ENCODE results near the gene SUDS3.

The SUDS3 gene

DNA sequence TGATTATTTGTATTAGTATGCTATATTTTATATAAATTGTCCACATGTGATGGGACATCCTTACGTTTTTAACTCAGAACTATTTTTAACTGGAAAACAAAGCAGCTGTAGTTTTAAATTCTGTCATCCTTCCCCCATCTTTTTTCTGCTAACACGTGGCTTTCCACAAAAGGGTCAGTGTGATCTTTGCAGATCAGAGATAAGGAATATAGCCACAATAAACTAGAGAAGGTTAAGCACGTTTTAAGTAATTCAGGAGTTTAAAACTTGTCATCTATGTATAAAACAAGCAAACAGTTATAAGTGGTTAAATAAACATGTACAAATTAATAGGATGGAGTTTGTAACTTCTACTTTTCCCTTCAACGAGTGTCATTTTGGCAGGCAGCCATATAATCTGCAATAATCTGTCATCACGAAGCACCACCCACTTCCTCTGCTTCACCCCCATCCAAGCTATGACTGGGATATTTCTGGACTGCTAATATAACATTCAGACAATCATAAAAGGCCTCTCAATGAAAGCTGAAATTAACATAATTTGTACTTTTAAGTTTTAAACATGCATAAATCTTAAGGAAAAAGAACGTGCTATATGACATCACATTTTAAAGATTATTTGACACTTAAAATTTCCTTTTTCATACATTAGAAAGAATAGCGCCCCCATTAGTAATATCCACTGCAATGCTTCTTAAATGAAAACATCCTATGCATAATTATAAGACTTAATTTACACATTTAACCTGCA lies 18.9 kb upstream of the SUDS3 start:
- peak; percentile 5 for DNase-seq

DNA sequence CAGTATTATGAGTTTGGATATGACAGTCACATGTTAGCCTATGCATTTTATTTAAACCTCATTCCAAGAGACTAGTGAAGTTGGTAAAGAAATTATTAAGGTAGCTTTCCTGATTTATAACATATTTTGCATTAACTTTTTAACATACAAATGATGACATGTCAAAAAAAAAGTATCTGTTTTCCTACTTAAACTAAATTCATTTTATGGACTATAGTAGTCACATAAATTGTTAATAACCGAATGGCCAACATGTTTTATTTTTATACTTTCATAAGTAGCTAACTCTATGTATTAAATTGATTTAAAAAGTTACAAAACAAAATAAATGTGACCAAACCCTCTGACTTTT lies 18.4 kb upstream of the SUDS3 start:
- no peak for DNase-seq

DNA sequence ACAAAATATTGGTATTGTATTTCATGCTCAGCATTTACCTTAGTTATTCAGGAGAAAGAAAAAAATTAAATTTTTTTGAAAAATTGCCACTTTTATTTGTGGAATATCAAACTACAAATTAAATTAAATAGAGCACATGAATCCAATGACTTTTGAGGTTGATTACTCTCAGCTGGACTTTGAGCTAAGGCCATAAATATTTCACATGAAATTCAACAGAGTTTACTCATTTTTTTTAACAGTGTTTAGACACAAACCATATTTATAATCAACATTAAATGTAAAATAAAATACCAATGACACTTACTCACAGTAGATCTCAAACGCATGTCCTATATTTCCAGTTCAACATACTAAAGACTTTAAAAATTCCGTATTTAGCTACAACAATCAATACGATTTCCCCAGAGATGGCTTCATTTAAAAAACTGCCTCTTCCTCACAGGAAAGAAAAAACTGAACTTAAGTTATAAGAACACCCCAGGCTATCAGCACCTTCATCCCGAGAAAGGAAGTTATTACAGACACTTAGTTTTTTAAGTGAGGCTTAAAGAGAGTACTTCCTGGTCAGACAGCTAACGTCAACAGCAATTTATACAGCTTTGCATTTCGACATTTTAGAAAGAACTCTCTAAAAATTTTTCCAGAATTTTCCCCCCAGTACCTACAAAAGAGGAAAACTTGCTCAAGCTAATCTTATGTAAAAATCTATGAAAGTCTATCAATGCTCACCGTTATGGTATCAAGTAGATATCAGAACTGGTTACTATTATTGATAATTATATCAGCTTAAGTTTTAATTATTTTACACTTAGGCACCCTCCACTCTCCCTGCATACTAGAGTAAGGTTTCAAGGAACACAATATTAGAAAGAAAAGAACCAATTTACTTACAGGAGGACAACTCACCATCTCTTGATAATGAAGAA lies 17.5 kb upstream of the SUDS3 start:
- DNase-seq: no peak

DNA sequence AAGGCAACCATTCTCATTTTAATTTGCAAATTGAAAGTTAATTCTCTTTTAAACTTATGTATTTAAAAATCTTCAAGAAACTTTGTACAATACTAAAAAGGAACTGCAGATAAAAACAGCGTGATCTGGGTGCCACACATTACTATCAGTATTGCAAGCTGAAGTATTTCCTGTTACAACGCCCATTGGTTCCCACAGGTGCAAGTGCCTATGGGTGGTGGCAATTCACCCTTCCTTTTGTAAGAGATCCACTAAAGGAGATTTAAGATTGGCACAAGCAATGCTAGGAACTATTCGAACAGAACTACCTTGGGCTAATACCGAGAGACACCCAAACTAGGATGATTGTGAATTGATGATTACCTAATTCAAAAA lies 16.8 kb upstream of the SUDS3 start:
- peak; percentile 3 for DNase-seq

- DNase-seq: no peak
Measured at GRCh38 chr12:118361092-118361404, 15.3 kb upstream of the SUDS3 start.

DNA sequence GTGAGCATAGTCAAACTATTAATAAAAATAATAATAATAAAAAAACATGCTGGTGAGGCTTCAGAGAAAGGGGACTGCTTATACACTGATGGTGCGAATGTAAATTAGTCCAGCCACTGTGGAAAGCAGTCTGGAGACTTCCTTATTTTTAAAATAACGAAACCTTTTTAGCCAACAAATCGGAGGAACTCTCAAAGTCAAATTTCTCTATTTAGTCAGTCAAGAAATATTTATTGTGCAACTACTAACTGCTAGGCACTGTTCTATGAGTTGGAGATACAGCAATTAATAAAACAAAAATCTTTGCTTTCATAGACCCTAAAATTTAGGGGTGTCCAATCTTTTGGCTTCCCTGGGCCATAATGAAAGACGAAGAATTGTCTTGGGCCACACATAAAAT lies 14.5 kb upstream of the SUDS3 start:
- DNase-seq: no peak

- DNase-seq: no peak
Measured at GRCh38 chr12:118368821-118369220, 7.5 kb upstream of the SUDS3 start.

GRCh38 chr12:118370601-118371000 lies 5.8 kb upstream of the SUDS3 start:
- DNase-seq: no peak

GRCh38 chr12:118371321-118372282 lies 4.8 kb upstream of the SUDS3 start:
- DNase-seq: peak; percentile 5

GRCh38 chr12:118372541-118373495 lies 3.5 kb upstream of the SUDS3 start, which contains the start of gene TAOK3:
Gene TAOK3, minus strand, starts transcription at chr12:118372907. Its CDS starts 117,340 bp downstream, at chr12:118255567.
- DNase-seq: peak; percentile 96

DNA sequence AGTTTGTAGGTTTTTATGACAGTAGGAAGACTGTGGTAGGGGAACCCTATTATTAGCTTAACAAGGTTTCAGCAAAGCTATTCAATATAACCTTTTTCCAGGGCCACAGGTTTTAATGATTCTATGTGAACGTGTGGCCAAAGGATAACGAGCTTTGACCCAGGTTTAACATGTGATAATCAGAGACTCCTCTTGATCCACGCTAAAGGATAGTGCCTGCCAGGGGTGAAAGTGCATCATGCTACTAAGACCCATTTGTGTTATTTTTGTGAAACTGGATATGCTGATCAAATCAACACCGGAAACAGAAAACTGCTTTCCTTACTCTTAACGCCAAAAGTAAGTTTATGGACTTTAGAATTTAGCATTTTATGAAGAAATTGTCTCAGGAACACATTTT lies 2.7 kb upstream of the SUDS3 start:
- no peak for DNase-seq

DNA sequence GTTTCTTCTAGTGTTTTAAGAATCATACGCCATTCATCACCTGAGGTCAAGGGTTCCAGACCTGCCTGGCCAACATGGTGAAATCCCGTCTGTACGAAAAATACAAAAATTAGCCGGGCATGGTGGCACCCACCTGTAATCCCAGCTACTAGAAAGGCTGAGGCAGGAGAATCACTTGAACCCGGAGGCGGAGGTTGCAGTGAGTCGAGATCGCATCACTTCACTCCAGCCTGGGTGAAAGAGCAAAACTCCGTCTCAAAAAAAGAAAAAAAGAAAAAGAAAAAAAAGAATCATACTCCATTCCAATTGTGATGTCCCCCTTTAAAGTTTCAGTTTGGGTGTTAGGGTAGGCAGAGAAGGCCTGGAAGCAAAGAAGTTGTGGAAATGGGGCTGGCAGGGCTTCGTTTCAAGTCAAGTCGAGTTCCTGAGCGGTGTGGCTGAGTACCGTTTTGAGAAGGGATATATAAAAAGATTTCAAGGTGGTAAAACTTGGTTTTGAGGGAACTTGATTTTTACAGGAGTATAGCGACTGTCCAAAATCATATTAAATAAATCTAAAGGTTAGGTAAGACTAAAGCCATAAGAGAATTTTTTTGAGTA lies 2.1 kb upstream of the SUDS3 start:
- no peak for DNase-seq

- no peak for DNase-seq
Measured at GRCh38 chr12:118374909-118375308, 1.4 kb upstream of the SUDS3 start.

GRCh38 chr12:118375348-118375747 lies 1.0 kb upstream of the SUDS3 start:
- no peak for DNase-seq

DNA sequence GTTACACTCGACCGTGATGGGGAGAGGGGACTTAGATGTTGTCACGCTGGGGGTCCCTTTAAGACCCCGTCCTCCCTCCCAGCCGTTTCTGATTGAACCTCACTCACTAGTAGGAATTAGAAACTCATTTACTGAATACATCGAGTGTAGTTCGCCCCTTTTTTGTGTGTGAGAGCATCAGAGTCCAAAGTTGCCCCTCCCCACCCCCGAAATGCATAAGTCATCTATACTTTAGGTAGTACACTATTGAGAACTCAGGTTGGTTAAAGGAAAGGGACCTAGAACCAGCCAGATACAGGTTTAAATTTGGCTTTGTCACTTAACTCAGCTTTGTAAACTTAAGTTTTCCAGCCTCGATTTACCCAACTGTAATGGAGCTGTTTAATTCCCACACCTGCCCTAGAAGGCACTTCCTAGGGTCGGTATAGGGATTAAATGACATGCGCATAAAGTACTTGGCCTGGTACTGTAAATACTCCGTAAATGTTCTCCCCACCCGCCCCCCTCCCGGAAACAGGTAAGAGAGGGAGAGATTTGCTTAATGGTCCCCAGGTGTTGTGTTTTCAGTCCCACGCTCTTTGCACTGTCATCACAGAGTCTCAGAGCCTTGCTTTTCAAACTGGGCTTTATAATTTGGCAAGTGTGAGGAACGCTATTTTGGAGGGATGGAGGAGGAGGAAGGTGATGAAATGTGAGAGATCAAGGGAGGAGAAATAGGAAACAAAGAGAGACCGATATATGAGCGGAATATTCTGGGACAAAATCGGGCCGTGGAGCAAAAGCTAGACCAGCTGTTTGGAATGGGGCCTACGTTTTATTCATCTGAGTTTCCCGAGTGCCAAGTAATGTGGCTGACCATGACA lies 897 bp downstream of the SUDS3 start:
- no peak for DNase-seq

GRCh38 chr12:118377884-118378470 lies 1.6 kb downstream of the SUDS3 start:
- DNase-seq: peak; percentile 74

- no peak for DNase-seq
Measured at GRCh38 chr12:118391424-118391823, 15.1 kb downstream of the SUDS3 start.

GRCh38 chr12:118391836-118392235 lies 15.5 kb downstream of the SUDS3 start:
- no peak for DNase-seq

DNA sequence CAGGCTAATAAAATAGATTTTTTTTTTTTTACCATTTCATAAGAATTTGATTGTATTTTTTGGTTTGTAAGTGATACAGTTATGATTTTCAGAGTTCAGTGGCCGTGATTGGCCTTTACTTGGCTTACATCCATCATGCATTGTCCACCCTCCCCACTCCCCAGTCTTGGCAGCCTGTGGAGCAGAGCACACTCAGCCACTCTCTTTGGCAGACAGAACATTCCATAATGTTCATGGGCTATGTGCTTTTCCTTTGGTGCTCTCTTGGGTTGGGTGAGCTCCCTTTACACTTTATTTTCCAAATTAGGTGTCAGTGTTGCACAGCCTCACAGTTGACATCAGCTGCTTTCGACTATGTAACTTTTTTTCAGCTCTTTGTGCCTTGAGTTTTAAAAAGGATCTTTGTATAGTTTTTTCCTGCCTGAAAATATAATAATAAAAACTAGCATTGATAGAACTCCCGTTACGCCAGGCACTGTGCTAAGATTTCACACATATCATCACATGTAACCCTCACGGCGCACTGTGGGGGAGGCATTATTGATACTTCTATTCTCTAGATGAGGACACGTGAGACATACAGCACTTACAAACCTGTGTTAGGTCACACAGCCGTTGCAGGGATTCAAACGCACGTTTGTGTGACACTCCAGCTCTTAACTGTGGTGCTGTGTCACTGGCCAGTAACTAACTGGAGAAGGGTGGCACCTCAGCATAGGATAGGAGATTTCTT lies 21.5 kb downstream of the SUDS3 start:
- DNase-seq: no peak
